H1 (cell line): ENCODE measurements around the gene SCAMP5. TPM values are rescaled to one million over a fixed set of nuclear protein-coding genes. Genes with fewer than 3 reads are reported as not detected.

ENCODE experiments used
- CTCF ChIA-PET: fragments of 300-600 bp; sonication (Branson Sonifier 250); formaldehyde crosslinking; loops from one replicate; lab custom pipeline; 2021; ENCODE audit not compliant: partially characterized antibody; lab: Charles Lee
- POLR2A ChIA-PET: fragments of 300-600 bp; sonication (Branson Sonifier 250); formaldehyde crosslinking; loops from one replicate; lab custom pipeline; 2021; ENCODE audit warnings: inconsistent platforms; ENCODE audit not compliant: partially characterized antibody; lab: Charles Lee
- DNase-seq, 2 experiments: peaks; one replicate each; pipeline versions ENCODE4 v3.0.0 to v3.0.0-alpha.2; 2010 to 2022; ENCODE audit warnings: low spot score in 2 of 2, low read depth in 1 of 2, mixed read lengths in 1 of 2
- FAIRE-seq: peaks from 2 replicates; lab custom pipeline; 2011; peaks lifted over from hg19 to GRCh38; lab: Jason Lieb, UNC
- H2AFZ ChIP-seq: 2 replicates; pipeline ENCODE4 v1.8.1; 2012; ENCODE audit warnings: low read length, inconsistent platforms
- H2AK5ac ChIP-seq: 2 replicates; pipeline ENCODE4 v1.6.1; 2013; ENCODE audit warnings: low read depth, low read length
- H2BK120ac ChIP-seq: replicated peaks from 2 replicates; pipeline ENCODE3; 2013; ENCODE audit warnings: low read depth, low read length, inconsistent platforms
- H2BK12ac ChIP-seq: 2 replicates; pipeline ENCODE4 v1.6.1; 2013; ENCODE audit warnings: low read depth, low read length
- H2BK15ac ChIP-seq: 2 replicates; pipeline ENCODE4 v1.6.1; 2013; ENCODE audit warnings: low read length
- H2BK20ac ChIP-seq: 2 replicates; pipeline ENCODE4 v1.6.1; 2013; ENCODE audit warnings: low read length
- H2BK5ac ChIP-seq: 2 replicates; pipeline ENCODE4 v1.6.1; 2013; ENCODE audit warnings: low read depth, low read length
- H3K14ac ChIP-seq: 2 replicates; pipeline ENCODE4 v1.6.1; 2013; ENCODE audit warnings: inconsistent platforms; ENCODE audit not compliant: insufficient read length
- H3K18ac ChIP-seq: 2 replicates; pipeline ENCODE4 v1.6.1; 2013; ENCODE audit warnings: low read length; ENCODE audit errors: extremely low read depth
- H3K23ac ChIP-seq: 2 replicates; pipeline ENCODE4 v1.6.1; 2013; ENCODE audit warnings: inconsistent platforms; ENCODE audit not compliant: insufficient read length
- H3K23me2 ChIP-seq: 2 replicates; pipeline ENCODE4 v1.6.1; 2013; ENCODE audit warnings: low read depth, low read length
- H3K27ac ChIP-seq: 2 replicates; pipeline ENCODE4 v1.6.1; 2011; ENCODE audit warnings: low read depth, low read length, inconsistent platforms
- H3K27me3 ChIP-seq, 4 experiments: replicated peaks in 1 of 4; 1 replicate in 1 of 4; 2 replicates in 3 of 4; pipeline versions ENCODE4 v1.6.1 to v1.8.1; 2011 to 2013; ENCODE audit warnings: low read length in 3 of 4, mild to moderate bottlenecking in 3 of 4, inconsistent platforms in 2 of 4, mixed read lengths in 2 of 4, moderate library complexity in 1 of 4; ENCODE audit not compliant: control insufficient read depth in 3 of 4, insufficient read depth in 3 of 4; ENCODE audit errors: extremely low read depth in 1 of 4
- H3K36me3 ChIP-seq, 4 experiments: 2 replicates each; pipeline versions ENCODE4 v1.6.1 to v1.8.1; 2011 to 2013; ENCODE audit warnings: mild to moderate bottlenecking in 4 of 4, low read length in 3 of 4, moderate library complexity in 2 of 4, control low read depth in 1 of 4, inconsistent platforms in 1 of 4; ENCODE audit not compliant: insufficient read depth in 4 of 4, control insufficient read depth in 2 of 4
- H3K4ac ChIP-seq: replicated peaks from 2 replicates; pipeline ENCODE3; 2013; ENCODE audit warnings: low read length, low read depth, mixed read lengths, inconsistent platforms; ENCODE audit not compliant: insufficient read length
- H3K4me1 ChIP-seq, 4 experiments: replicated peaks in 1 of 4; 1 replicate in 1 of 4; 2 replicates in 3 of 4; pipeline versions ENCODE4 v1.6.1 to v1.8.1; 2011 to 2013; ENCODE audit warnings: low read length in 3 of 4, inconsistent platforms in 2 of 4, mixed read lengths in 1 of 4; ENCODE audit not compliant: insufficient read depth in 4 of 4, control insufficient read depth in 3 of 4
- H3K4me2 ChIP-seq, 2 experiments: 2 replicates each; pipeline versions ENCODE4 v1.6.1 to v1.8.1; 2011 to 2013; ENCODE audit warnings: low read depth in 2 of 2, low read length in 2 of 2, control low read depth in 1 of 2, inconsistent platforms in 1 of 2, mild to moderate bottlenecking in 1 of 2; ENCODE audit not compliant: insufficient read depth in 1 of 2
- H3K4me3 ChIP-seq, 4 experiments: fragments of 200-600, 300-600 bp in 1 of 4; sonication (generic), shearing (Covaris generic), sonication (Bioruptor Twin) in 1 of 4; 2 replicates each; pipeline versions ENCODE4 v1.5.1 to v1.8.1; 2011 to 2016; ENCODE audit warnings: low read length in 4 of 4, low read depth in 3 of 4, control low read depth in 2 of 4, inconsistent platforms in 2 of 4, mild to moderate bottlenecking in 2 of 4, mixed read lengths in 1 of 4, moderate library complexity in 1 of 4; ENCODE audit not compliant: insufficient read depth in 2 of 4; ENCODE audit errors: extremely low read depth in 1 of 4
- H3K56ac ChIP-seq: replicated peaks from 2 replicates; pipeline ENCODE3; 2013; ENCODE audit warnings: low read depth, mild to moderate bottlenecking, mixed read lengths, low read length, inconsistent platforms; ENCODE audit not compliant: insufficient read length
- H3K79me1 ChIP-seq: 2 replicates; pipeline ENCODE4 v1.6.1; 2013; ENCODE audit warnings: low read depth, low read length, control low read depth
- H3K79me2 ChIP-seq, 2 experiments: 2 replicates each; pipeline versions ENCODE4 v1.6.1 to v1.8.1; 2012 to 2013; ENCODE audit warnings: low read length in 2 of 2, mild to moderate bottlenecking in 2 of 2, inconsistent platforms in 1 of 2; ENCODE audit not compliant: insufficient read depth in 2 of 2, control insufficient read depth in 1 of 2
- H3K9ac ChIP-seq, 4 experiments: replicated peaks in 1 of 4; 1 replicate in 1 of 4; 2 replicates in 3 of 4; pipeline versions ENCODE4 v1.6.1 to v1.8.1; 2011 to 2013; ENCODE audit warnings: low read depth in 3 of 4, low read length in 3 of 4, control low read depth in 2 of 4, mild to moderate bottlenecking in 2 of 4, moderate library complexity in 2 of 4, inconsistent platforms in 1 of 4; ENCODE audit errors: extremely low read depth in 1 of 4
- H3K9me3 ChIP-seq, 2 experiments: 2 replicates each; pipeline versions ENCODE4 v1.6.1 to v1.8.1; 2012 to 2013; ENCODE audit warnings: mild to moderate bottlenecking in 2 of 2, moderate library complexity in 2 of 2, control low read depth in 1 of 2, inconsistent platforms in 1 of 2, low read depth in 1 of 2, low read length in 1 of 2, mixed read lengths in 1 of 2; ENCODE audit not compliant: insufficient read depth in 2 of 2
- H4K20me1 ChIP-seq, 2 experiments: replicated peaks in 1 of 2; 2 replicates each; pipeline versions ENCODE3 to v1.8.1; 2011 to 2013; ENCODE audit warnings: inconsistent platforms in 2 of 2, low read length in 2 of 2, mild to moderate bottlenecking in 1 of 2; ENCODE audit not compliant: insufficient read depth in 2 of 2, control insufficient read depth in 1 of 2
- H4K5ac ChIP-seq: 2 replicates; pipeline ENCODE4 v1.6.1; 2013; ENCODE audit warnings: low read length, low read depth, mixed read lengths, inconsistent platforms; ENCODE audit not compliant: insufficient read length
- H4K8ac ChIP-seq: 2 replicates; pipeline ENCODE4 v1.8.0; 2013; ENCODE audit warnings: mild to moderate bottlenecking, moderate library complexity, low read length, inconsistent platforms; ENCODE audit not compliant: insufficient read depth; ENCODE audit errors: extremely low read depth
- H4K91ac ChIP-seq: replicated peaks from 2 replicates; pipeline ENCODE3; 2013; ENCODE audit warnings: low read length, mixed read lengths, inconsistent platforms; ENCODE audit not compliant: insufficient read length
- ASH2L ChIP-seq: fragments of 200-600, 300-600 bp; sonication (generic); IDR thresholded peaks from one replicate; pipeline ENCODE4 v1.7.1; 2017; ENCODE audit warnings: low read length
- CEBPB ChIP-seq: IDR thresholded peaks from 2 replicates; pipeline ENCODE4 v1.6.1; 2012; ENCODE audit warnings: low read depth, low read length
- CTBP2 ChIP-seq: IDR thresholded peaks from 2 replicates; pipeline ENCODE4 v1.7.0; 2011; ENCODE audit warnings: borderline replicate concordance, mild to moderate bottlenecking, moderate library complexity, mixed read lengths, low read length; ENCODE audit not compliant: insufficient read depth, insufficient read length
- EGR1 ChIP-seq: IDR thresholded peaks from 2 replicates; pipeline ENCODE4 v1.6.1; 2011; ENCODE audit warnings: low read depth, low read length, borderline replicate concordance
- GTF2F1 ChIP-seq: IDR thresholded peaks from 2 replicates; pipeline ENCODE4 v1.6.1; 2012; ENCODE audit warnings: low read depth, low read length, improper control_type of control experiment, borderline replicate concordance
- HDAC6 ChIP-seq: IDR thresholded peaks from one replicate; pipeline ENCODE4 v1.7.1; 2012; ENCODE audit warnings: low read depth, mild to moderate bottlenecking, inconsistent platforms, low read length, moderate library complexity
- KDM1A ChIP-seq: fragments of 200-600, 300-600 bp; sonication (generic); IDR thresholded peaks from 2 replicates; pipeline ENCODE4 v1.7.1; 2016; ENCODE audit warnings: mild to moderate bottlenecking, low read length, borderline replicate concordance
- SP2 ChIP-seq: IDR thresholded peaks from 2 replicates; pipeline ENCODE4 v1.6.1; 2012; ENCODE audit warnings: mild to moderate bottlenecking, low read length, inconsistent platforms
- SUZ12 ChIP-seq: fragments of 200-600 bp; sonication (generic); IDR thresholded peaks from 2 replicates; pipeline ENCODE4 v1.6.1; 2012; ENCODE audit warnings: mild to moderate bottlenecking, inconsistent platforms, low read length, moderate library complexity, mixed read lengths
- WGBS, 2 experiments: shearing (Covaris generic) in 1 of 2; methylation state at CpG; one replicate each; pipeline versions ENCODE4 v1.1.6 to v1.1.7; 2013 to 2015; ENCODE audit warnings: low lambda C conversion rate in 2 of 2, mixed read lengths in 2 of 2, inconsistent platforms in 1 of 2, low coverage in 1 of 2, missing lambda C conversion rate in 1 of 2; ENCODE audit not compliant: insufficient replicate concordance in 2 of 2, insufficient coverage in 1 of 2, insufficient read length in 1 of 2; ENCODE audit errors: extremely low coverage in 1 of 2, missing lambda C conversion rate in 1 of 2; 5-methylcytosine and 5-hydroxymethylcytosine counted together
- polyA plus RNA-seq, 7 experiments: library from polyadenylated mRNA; depleted of rRNA in 3 of 7; stranded (reverse) in 5 of 7; unstranded in 2 of 7; fragments of >200 nt in 5 of 7; fragments of 200-250 nt in 2 of 7; gene quantifications; 1 replicate in 5 of 7; 2 replicates in 1 of 7; 4 replicates in 1 of 7; pipeline versions ENCODE4 v1.2.1 to v1.2.3, GENCODE V29; 2011 to 2013; ENCODE audit warnings: missing spikeins in 2 of 7, mixed read lengths in 2 of 7
- total RNA-seq: library from RNA; stranded (reverse); fragmentation: NEBNext Ultra II Directional; extraction: Animal tissue kit (Norgen Biotek cat#: 25700); gene quantifications from 2 replicates; pipeline ENCODE4 v1.2.1, GENCODE V29; 2021
- TF ChIP-seq, protein P1 (sequence below): IDR thresholded peaks from 2 replicates; pipeline ENCODE4 v1.6.1; 2012; ENCODE audit warnings: low read length, inconsistent platforms
- TF ChIP-seq, protein P2 (sequence below): IDR thresholded peaks from 2 replicates; pipeline ENCODE4 v1.6.1; 2011; ENCODE audit warnings: low read length, improper control_type of control experiment

SCAMP5 gene
- total and polyA plus RNA-seq, 2 of the 8 experiments (the other 6 are each of a cell fraction or from before 2014, with no cell fraction given): 55.4 to 94.7 TPM

DNA sequence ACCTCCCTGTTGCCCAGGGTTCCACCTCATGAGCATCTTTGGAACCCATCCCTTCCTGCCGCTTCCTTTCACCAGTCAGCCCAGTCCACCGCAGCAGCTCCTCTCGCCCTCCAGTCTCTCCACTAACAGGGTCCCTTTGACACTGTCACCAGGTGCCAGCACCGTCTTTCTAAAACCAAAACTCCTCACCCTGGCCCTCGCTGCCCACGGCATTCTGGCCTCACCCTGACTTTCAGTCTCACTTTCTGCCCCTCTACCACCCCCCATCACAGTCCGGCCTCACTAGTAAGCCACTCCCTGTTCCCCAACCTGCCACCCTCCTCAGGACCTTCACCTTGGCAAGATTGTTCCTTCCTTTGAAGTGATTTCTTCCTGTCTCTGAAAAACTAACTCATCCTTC lies 32.2 kb downstream of the SCAMP5 start:
- POLR2A ChIA-PET: interaction anchor here (1.1 kb wide), 1 partner anchor 177 kb away, joined by 4 read pairs; no protein-coding TSS in a partner anchor
- Histone ChIP-seq H3K27ac (no peak overlapping the region), H3K4me3 (no peak overlapping the region), H2BK12ac (no peak overlapping the region), H2AK5ac (no peak overlapping the region), H2AFZ (no peak overlapping the region), H3K9ac (no peak overlapping the region), H3K36me3 (no peaks in the 10 kb centered on the region), H4K8ac (no peak overlapping the region), H3K23me2 (0 out of 2 replicates have a peak, but pooled peaks cover 3% of the 10 kb centered on the region), H3K79me2 (peaks cover 0 to 14% of the 10 kb centered on the region in 2 experiments; a peak in 2 of 4 replicates), H4K91ac (no peak overlapping the region), H3K27me3 (no peaks in the 10 kb centered on the region), H3K4me1 (peaks cover 0 to 11% (median 9%) of the 10 kb centered on the region in 4 experiments; a peak in 5 of 7 replicates), H2BK15ac (no peak overlapping the region), H3K4ac (no peak overlapping the region), H3K9me3 (no peaks in the 10 kb centered on the region), H4K5ac (no peak overlapping the region), H2BK120ac (no peak overlapping the region), H3K14ac (no peak overlapping the region), H2BK20ac (no peak overlapping the region), H3K79me1 (peaks cover 7% of the 10 kb centered on the region; the same call in 1 of the 2 replicates), H3K23ac (no peak overlapping the region), H3K56ac (no peak overlapping the region), H3K18ac (no peak overlapping the region), H2BK5ac (no peak overlapping the region), H4K20me1 (peaks cover 3 to 4% of the 10 kb centered on the region in 2 experiments), H3K4me2 (no peak overlapping the region)
- DNase-seq: no peak
- CTCF ChIA-PET: interaction anchor here (0.6 to 8.5 kb wide), 7 partner anchors 9 to 280 kb away, joined by 3 to 97 read pairs (median 13); partner anchors contain the start of gene C15orf39
- WGBS, 2 experiments: 89% methylated on average over 7 of the region's 7 CpGs; no CpG with 5 or more reads in 1 of the 2 experiments
- FAIRE-seq: no peak
- TF ChIP-seq, protein P1, sequence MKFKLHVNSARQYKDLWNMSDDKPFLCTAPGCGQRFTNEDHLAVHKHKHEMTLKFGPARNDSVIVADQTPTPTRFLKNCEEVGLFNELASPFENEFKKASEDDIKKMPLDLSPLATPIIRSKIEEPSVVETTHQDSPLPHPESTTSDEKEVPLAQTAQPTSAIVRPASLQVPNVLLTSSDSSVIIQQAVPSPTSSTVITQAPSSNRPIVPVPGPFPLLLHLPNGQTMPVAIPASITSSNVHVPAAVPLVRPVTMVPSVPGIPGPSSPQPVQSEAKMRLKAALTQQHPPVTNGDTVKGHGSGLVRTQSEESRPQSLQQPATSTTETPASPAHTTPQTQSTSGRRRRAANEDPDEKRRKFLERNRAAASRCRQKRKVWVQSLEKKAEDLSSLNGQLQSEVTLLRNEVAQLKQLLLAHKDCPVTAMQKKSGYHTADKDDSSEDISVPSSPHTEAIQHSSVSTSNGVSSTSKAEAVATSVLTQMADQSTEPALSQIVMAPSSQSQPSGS: no peak
- TF ChIP-seq GTF2F1 (no peak), CEBPB (no peak), ASH2L (no peak), KDM1A (no peak), SP2 (no peak), SUZ12 (no peak), HDAC6 (no peak), EGR1 (no peak), CTBP2 (no peak)
- TF ChIP-seq, protein P2, sequence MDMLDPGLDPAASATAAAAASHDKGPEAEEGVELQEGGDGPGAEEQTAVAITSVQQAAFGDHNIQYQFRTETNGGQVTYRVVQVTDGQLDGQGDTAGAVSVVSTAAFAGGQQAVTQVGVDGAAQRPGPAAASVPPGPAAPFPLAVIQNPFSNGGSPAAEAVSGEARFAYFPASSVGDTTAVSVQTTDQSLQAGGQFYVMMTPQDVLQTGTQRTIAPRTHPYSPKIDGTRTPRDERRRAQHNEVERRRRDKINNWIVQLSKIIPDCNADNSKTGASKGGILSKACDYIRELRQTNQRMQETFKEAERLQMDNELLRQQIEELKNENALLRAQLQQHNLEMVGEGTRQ: no peak
